NCI-H2029 (cell line): ENCODE measurements around the gene DET1.
"Not testable (repeated sequence)": the region's sequence is repeated elsewhere in the genome, so short reads cannot be mapped to it uniquely, and the experiment has no call there.

Source experiments
- DNase-seq: peaks from one replicate; lab custom pipeline; 2025; lab: John Stamatoyannopoulos, UW

Gene DET1

DNA sequence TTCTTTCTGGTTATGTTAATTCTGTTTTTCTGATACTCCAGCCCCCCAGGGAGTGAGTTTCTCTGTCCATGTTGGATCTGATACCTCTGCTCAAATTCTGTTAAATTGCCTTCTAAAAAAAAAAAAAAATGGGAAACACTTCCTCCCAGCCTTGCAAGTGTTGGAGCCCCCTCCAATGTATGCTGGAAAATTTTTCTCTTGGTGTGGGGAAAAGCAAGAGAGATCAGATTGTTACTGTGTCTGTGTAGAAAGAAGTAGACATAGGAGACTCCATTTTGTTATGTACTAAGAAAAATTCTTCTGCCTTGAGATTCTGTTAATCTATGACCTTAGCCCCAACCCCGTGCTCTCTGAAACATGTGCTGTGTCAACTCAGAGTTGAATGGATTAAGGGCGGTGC lies 6.1 kb downstream of the DET1 start:
- not testable (repeated sequence) for DNase-seq

GRCh38 chr15:88539441-88539840 lies 7.0 kb downstream of the DET1 start:
- DNase-seq = no peak

GRCh38 chr15:88538972-88539371 lies 7.5 kb downstream of the DET1 start:
- no peak for DNase-seq

- DNase-seq = no peak
Observed at GRCh38 chr15:88537591-88538317, 8.7 kb downstream of the DET1 start.

DNA sequence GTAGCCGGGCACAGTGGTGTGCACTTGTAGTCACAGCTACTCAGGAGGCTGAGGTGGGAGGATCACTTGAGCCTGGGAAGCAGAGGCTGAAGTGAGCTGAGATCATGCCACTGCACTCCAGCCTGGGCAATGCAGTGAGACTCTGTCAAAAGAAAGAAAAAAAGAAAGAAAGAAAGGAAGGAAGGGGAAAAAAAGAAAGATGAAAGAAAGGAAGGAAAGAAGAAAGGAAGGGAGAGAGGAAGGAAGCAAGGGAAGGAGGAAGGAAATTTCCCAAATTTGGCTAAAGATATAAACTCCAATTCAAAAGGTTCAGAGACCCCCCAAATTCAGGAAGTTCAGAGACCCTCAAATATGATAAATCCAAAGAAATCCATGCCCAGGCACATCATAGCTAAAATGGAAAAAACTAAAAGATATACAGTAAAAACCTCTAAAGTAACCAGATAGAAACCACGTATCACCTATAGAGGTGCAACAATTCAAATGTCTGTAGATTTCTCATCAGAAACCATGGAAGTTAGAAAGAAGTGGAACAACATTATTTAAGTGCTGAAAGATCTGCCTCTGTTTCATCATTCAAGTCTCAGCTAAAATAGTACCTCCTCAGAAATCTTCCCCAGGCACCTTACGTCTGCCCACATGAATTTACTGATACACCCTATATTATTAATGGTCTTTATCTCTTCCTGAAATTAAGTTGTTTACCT lies 10.7 kb downstream of the DET1 start:
- DNase-seq = no peak

DNA sequence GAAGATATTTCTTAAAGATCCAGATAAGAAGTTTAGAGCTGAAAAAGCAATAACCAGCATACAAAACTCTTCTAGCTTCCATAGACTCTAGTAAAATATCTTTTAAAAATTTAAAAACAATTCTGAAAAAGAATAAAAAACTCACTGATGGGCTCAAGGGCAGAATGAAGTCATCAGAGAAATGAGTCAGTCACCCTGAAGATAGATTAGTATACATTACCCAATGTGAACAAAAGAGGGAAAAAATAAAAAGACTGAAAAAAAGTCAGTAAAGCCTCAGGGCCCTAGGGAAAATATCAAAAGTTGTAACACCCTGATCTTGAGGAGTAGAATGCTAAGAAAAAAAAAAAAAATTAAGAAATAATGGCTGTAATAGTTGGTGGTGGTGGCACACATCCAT lies 11.4 kb downstream of the DET1 start:
- DNase-seq = no peak

GRCh38 chr15:88533376-88533775 lies 13.1 kb downstream of the DET1 start:
- no peak for DNase-seq

GRCh38 chr15:88529021-88529630 lies 17.4 kb downstream of the DET1 start:
- DNase-seq = no peak

- DNase-seq = no peak
Observed at GRCh38 chr15:88526247-88526879, 20.1 kb downstream of the DET1 start.

DNA sequence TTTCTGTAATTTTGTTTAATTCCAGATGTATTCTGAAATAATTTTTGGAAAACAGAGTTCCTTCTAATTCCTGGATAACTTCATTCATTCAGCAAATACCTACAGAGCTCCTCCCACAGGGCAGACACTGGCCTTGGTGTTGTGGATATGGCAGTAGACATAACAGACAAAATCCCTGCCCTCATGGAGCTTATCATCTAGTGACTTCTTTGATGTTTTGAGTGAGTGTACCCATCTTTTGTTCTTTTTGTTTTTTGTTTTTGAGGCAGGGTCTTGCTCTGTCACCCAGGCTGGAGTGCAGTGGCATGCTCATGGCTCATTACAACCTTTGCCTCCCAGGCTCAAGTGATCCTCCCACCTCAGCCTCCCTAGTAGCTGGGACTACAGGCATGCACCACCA lies 21.1 kb downstream of the DET1 start:
- DNase-seq = no peak

- not testable (repeated sequence) for DNase-seq
Observed at GRCh38 chr15:88524094-88524493, 22.4 kb downstream of the DET1 start.

- no peak for DNase-seq
Observed at GRCh38 chr15:88518903-88519302, 27.6 kb downstream of the DET1 start.

GRCh38 chr15:88513195-88513594 lies 33.3 kb downstream of the DET1 start:
- DNase-seq = no peak

GRCh38 chr15:88512601-88513000 lies 33.9 kb downstream of the DET1 start:
- DNase-seq = no peak

GRCh38 chr15:88512078-88512477 lies 34.4 kb downstream of the DET1 start:
- DNase-seq = no peak

DNA sequence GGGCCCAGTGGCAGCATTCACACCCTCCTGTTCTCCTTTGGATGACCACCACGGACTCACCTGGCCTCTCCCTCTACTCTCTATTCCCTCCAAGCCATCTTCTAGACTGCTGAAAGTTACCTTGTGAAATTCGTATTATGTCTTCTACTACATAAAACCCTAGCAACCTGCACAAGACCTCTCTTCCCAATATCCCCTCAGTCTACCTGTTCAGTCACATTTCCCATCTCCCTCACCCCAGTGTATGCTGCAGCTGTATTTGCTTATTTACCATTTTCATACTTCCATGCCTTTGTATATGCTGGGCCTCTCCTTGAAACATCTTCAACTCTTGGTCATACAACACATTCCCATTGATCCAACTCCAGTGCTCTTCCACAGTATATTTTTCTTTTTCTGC lies 35.3 kb downstream of the DET1 start:
- no peak for DNase-seq

DNA sequence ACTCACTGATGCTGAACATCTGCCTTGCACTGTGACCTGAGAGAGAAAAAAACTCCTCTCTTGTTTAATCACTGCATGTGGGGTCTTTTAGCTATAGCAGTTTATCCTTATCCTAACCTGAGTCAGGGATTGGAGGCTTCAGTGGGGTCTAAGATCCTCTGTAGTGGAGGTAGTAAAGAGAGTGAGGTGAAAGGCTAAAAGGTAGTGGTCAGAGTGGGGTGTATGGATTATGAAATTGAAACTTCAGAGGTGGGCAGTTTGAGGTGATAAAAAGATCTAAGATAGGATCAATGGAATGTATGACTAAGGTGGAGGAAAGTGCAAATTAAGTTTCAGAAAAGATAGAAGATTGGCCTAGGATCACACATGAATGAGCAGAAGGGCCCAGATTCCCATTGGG lies 36.5 kb downstream of the DET1 start:
- no peak for DNase-seq

GRCh38 chr15:88509321-88509720 lies 37.2 kb downstream of the DET1 start:
- DNase-seq = no peak

GRCh38 chr15:88506628-88507027 lies 39.9 kb downstream of the DET1 start:
- no peak for DNase-seq

- no peak for DNase-seq
Observed at GRCh38 chr15:88505721-88506120, 40.8 kb downstream of the DET1 start.

GRCh38 chr15:88504445-88504844 lies 42.0 kb downstream of the DET1 start:
- no peak for DNase-seq

DNA sequence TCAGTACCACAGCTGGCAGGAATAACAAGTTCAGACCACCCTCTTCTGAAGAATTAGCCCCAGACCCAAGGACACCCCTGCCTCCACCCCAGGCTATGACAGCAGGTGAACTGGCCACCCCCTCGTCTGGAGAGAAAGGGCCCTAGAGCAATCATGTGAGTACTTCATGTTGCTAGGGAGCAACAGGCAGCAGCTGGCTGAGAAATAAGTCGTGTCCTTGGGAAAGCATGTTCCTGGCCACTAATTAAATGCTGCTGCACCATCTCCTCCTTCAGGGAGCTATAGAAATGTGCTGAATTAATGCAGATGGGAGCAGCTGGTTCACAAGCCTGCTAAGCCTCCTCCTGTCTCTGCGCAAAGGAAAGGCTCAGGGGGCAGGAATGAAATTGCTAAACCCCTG lies 47.5 kb downstream of the DET1 start:
- DNase-seq = no peak
